ENCODE data around the gene TUBB. TPM values are rescaled to one million over a fixed set of nuclear protein-coding genes. Genes with fewer than 3 reads are reported as not detected.

Gene TUBB
- total and polyA plus RNA-seq, 7 donors: 136 to 487 (median 199) TPM

DNA sequence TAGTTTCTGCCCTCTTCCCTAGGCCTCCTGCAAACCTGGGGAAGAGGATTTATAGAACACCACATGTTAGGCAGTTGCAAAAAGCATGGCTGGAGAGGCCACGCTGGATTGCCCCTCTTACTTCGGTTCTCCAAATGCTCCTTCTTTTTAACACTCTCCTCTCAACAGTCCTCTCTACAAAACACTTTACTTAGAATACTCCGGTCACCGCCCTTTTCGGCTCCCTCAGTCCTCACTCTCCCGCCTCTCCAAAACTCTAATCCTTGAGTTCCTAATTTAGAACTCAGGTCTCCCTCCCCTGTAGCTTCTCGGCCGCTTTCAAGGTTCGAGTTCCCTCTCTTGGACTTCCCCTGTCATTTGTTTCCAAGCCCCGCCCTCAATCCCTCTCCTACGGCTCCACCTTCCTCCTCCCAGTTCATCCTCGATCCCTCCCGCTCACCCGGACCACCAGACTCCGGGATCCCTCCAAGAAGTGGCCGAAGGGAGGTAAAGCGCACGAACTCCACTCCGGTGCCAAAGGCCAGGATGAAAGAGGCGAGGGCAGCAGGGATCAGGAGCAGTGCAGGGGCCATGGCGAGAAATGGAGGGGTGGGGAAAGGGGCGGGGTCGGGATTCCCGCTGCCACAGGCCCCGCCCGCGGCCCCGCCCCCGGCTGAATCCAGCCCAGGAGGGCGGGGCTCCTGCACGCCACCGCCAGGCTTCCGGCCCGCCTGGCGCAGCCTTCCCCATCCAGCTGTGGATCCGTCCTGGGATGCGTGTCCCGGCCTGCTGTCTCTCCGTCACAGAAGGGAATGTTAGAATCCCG is 29.5 kb upstream of the TUBB start, which contains the start of gene NRM:
Gene NRM, minus strand, starts transcription at position 582 of the 805 bp plus-strand sequence. Its CDS starts 10 bp downstream, at position 572.
- no peaks in the 10 kb centered on the region for H3K9me3 ChIP-seq
- TF ChIP-seq CTCF (IDR thresholded peaks at IDR 0.05): no peak
- WGBS, 3 donors: 0 to 1% (median 0%) methylated on average over 33 to 40 of the region's 40 CpGs
- H3K36me3 ChIP-seq (ENCODE audit: insufficient read depth in 1 of 2, low read depth in 1 of 2): no peaks in the 10 kb centered on the region
- intact Hi-C loops (cut with DNase I): no loop called here
- peak within 1 kb of the TSS; percentile 69 for H3K4me3 ChIP-seq
- DNase-seq (peak; percentile 90 to 94), ATAC-seq (peak; percentile 74 to 82 (median 78))
- peak within 1 kb of the TSS; percentile 91 for H3K27ac ChIP-seq
- no peaks in the 10 kb centered on the region for H3K27me3 ChIP-seq (ENCODE audit: insufficient read depth in 3 of 3, low read length in 2 of 3)
- peaks cover 27% of the 10 kb centered on the region for H3K4me1 ChIP-seq

GRCh38 chr6:30691208-30691847 is 28.8 kb upstream of the TUBB start:
- H3K9me3 ChIP-seq: no peaks in the 10 kb centered on the region
- H3K4me3 ChIP-seq: peak overlapping the region; percentile 69
- intact Hi-C loops (cut with DNase I): no loop called here
- 18 to 25% (median 21%) methylated on average over 8 of the region's 8 CpGs for WGBS, 3 donors
- no peaks in the 10 kb centered on the region for H3K36me3 ChIP-seq (ENCODE audit: insufficient read depth in 1 of 2, low read depth in 1 of 2)
- H3K27ac ChIP-seq: peak overlapping the region; percentile 91
- no peak for TF ChIP-seq CTCF (IDR thresholded peaks at IDR 0.05)
- peaks cover 27% of the 10 kb centered on the region for H3K4me1 ChIP-seq
- ATAC-seq: no peak
- no peak for DNase-seq
- H3K27me3 ChIP-seq (ENCODE audit: insufficient read depth in 3 of 3, low read length in 2 of 3): no peaks in the 10 kb centered on the region

DNA sequence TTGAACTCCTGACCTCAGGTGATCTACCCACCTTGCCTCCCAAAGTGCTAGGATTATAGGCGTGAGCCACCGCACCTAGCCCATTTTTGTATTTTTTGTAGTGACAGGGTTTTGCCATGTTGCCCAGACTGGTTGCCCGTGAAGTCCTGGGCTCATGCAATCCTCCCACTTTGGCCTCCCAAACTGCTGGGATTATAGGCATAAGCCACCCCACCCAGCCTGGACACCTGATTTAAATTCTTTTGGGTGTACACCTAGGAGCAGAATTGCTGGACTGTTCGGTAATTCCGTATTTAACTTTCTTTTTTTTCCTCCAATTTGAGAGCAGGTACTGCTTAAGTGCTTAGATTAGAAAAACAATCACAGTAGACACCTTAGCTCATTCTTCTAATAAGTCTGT is 23.7 kb upstream of the TUBB start:
- Histone ChIP-seq H3K27ac (no peak overlapping the region), H3K36me3 (ENCODE audit: insufficient read depth in 1 of 2, low read depth in 1 of 2) (peaks cover 0 to 26% of the 10 kb centered on the region in 2 donors), H3K4me3 (no peak overlapping the region), H3K27me3 (ENCODE audit: insufficient read depth in 3 of 3, low read length in 2 of 3) (no peaks in the 10 kb centered on the region), H3K4me1 (no peaks in the 10 kb centered on the region), H3K9me3 (no peaks in the 10 kb centered on the region)
- WGBS, 3 donors: 94 to 98% (median 95%) methylated on average over 5 of the region's 5 CpGs
- DNase-seq (no peak), ATAC-seq (no peak)
- intact Hi-C loops (cut with DNase I): no loop called here
- no peak for TF ChIP-seq CTCF (IDR thresholded peaks at IDR 0.05)

DNA sequence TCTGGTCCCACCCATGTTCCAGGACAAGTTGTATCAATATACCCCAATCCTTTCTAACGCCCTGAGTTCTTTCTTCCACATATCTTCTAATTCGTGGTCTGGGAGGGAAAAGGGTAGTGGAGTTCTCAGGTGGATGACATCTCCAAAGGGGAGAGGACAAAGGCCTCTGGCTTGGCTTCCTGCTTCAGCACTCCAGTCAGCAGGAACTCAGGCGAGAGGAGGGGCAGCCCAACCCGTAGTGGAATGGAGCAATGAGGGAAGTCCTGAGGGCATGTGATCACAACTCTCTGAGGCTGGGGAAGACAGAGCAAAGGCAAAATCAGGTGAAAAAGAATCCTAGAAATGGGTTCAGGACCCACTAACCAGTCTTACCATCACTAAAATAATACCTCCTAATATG is 19.8 kb upstream of the TUBB start:
- intact Hi-C loops (cut with DNase I): no loop called here
- peaks cover 0 to 54% of the 10 kb centered on the region in 2 donors for H3K36me3 ChIP-seq (ENCODE audit: insufficient read depth in 1 of 2, low read depth in 1 of 2)
- ATAC-seq (peak in 1 of 4 donors; percentile 18), DNase-seq (no peak)
- no peaks in the 10 kb centered on the region for H3K4me1 ChIP-seq
- H3K27me3 ChIP-seq (ENCODE audit: insufficient read depth in 3 of 3, low read length in 2 of 3): no peaks in the 10 kb centered on the region
- no peak overlapping the region for H3K4me3 ChIP-seq
- WGBS, 3 donors: 68 to 77% (median 70%) methylated on average over 4 of the region's 4 CpGs
- H3K9me3 ChIP-seq: no peaks in the 10 kb centered on the region
- no peak for TF ChIP-seq CTCF (IDR thresholded peaks at IDR 0.05)
- no peak overlapping the region for H3K27ac ChIP-seq
